ENCODE results near the gene AQP6. TPM values are rescaled to one million over a fixed set of nuclear protein-coding genes. Genes with fewer than 3 reads are reported as not detected.

AQP6 gene
- total RNA-seq, 2 experiments from 2014 or later = not detected

- no peaks in the 10 kb centered on the region for H3K9me3 ChIP-seq (ENCODE audit: low read length)
- POLR2A ChIA-PET = interaction anchor here (0.7 kb wide), 1 partner anchor 39 kb away, joined by 5 read pairs; no protein-coding TSS in a partner anchor
- no peaks in the 10 kb centered on the region for H3K36me3 ChIP-seq (ENCODE audit: insufficient read depth, low read length)
- no TSS peak for BruUV-seq (replicated peaks)
- H3K27ac ChIP-seq (ENCODE audit: low read depth, low read length, poor library complexity, severe bottlenecking) = no peak overlapping the region
- no peaks in the 10 kb centered on the region for H3K79me2 ChIP-seq (ENCODE audit: insufficient read depth, low read depth, low read length)
- H3K9me2 ChIP-seq (ENCODE audit: insufficient read depth, low read length) = no peaks in the 10 kb centered on the region
- peak overlapping the region; percentile 99; the same call in 1 of the 2 replicates for H2AFZ ChIP-seq (ENCODE audit: low read length)
- H4K20me1 ChIP-seq (ENCODE audit: insufficient read depth, low read length) = no peaks in the 10 kb centered on the region
- DNase-seq (ENCODE audit: low spot score) = no peak
- CTCF ChIA-PET (ENCODE audit: unreplicated experiment) = interaction anchor here (0.7 to 2.2 kb wide), 6 partner anchors 25 to 797 kb away, joined by 3 to 20 read pairs (median 4); no protein-coding TSS in a partner anchor
- TF ChIP-seq CTCF (conservative IDR thresholded peaks at IDR 0.05; ENCODE audit: low read length) (no peak), EZH2phosphoT487 (IDR thresholded peaks at IDR 0.05; ENCODE audit: borderline replicate concordance, low read depth, low read length) (no peak)
- peak overlapping the region; percentile 94 for H3K4me2 ChIP-seq (ENCODE audit: low read length)
- H3K4me3 ChIP-seq (ENCODE audit: low read depth, low read length, poor library complexity, severe bottlenecking) = peak overlapping the region; percentile 61
- H3K4me1 ChIP-seq (ENCODE audit: insufficient read depth, low read length, poor library complexity, severe bottlenecking) = peaks cover 9% of the 10 kb centered on the region
- intact Hi-C loops (cut with micrococcal nuclease; ENCODE audit: unreplicated experiment) = loop anchor here (1.0 to 5.0 kb wide), 5 partner anchors 69 to 199 kb away; partner anchors contain the start of gene CERS5
These were observed 4.9 kb upstream of the AQP6 start for GRCh38 chr12:49967777-49968250.

GRCh38 chr12:49968471-49968870 lies 4.3 kb upstream of the AQP6 start:
- H3K4me1 ChIP-seq (ENCODE audit: insufficient read depth, low read length, poor library complexity, severe bottlenecking) = peaks cover 9% of the 10 kb centered on the region
- no TSS peak for BruUV-seq (replicated peaks)
- H4K20me1 ChIP-seq (ENCODE audit: insufficient read depth, low read length) = no peaks in the 10 kb centered on the region
- no peaks in the 10 kb centered on the region for H3K9me3 ChIP-seq (ENCODE audit: low read length)
- H3K27ac ChIP-seq (ENCODE audit: low read depth, low read length, poor library complexity, severe bottlenecking) = no peak overlapping the region
- no peaks in the 10 kb centered on the region for H3K36me3 ChIP-seq (ENCODE audit: insufficient read depth, low read length)
- H3K9me2 ChIP-seq (ENCODE audit: insufficient read depth, low read length) = no peaks in the 10 kb centered on the region
- POLR2A ChIA-PET = interaction anchor here (0.6 to 0.7 kb wide), 2 partner anchors 38 to 56 kb away, joined by 3 to 5 read pairs; no protein-coding TSS in a partner anchor
- CTCF ChIA-PET (ENCODE audit: unreplicated experiment) = interaction anchor here (0.6 to 2.0 kb wide), 5 partner anchors 11 to 796 kb away, joined by 4 to 12 read pairs (median 4); no protein-coding TSS in a partner anchor
- intact Hi-C loops (cut with micrococcal nuclease; ENCODE audit: unreplicated experiment) = loop anchor here (5.0 kb wide), 2 partner anchors 69 to 199 kb away; partner anchors contain the start of gene CERS5
- no peak overlapping the region for H3K4me2 ChIP-seq (ENCODE audit: low read length)
- H3K4me3 ChIP-seq (ENCODE audit: low read depth, low read length, poor library complexity, severe bottlenecking) = no peak overlapping the region
- TF ChIP-seq CTCF (conservative IDR thresholded peaks at IDR 0.05; ENCODE audit: low read length) (no peak), EZH2phosphoT487 (IDR thresholded peaks at IDR 0.05; ENCODE audit: borderline replicate concordance, low read depth, low read length) (no peak)
- no peak for DNase-seq (ENCODE audit: low spot score)
- no peaks in the 10 kb centered on the region for H3K79me2 ChIP-seq (ENCODE audit: insufficient read depth, low read depth, low read length)
- no peak overlapping the region for H2AFZ ChIP-seq (ENCODE audit: low read length)

DNA sequence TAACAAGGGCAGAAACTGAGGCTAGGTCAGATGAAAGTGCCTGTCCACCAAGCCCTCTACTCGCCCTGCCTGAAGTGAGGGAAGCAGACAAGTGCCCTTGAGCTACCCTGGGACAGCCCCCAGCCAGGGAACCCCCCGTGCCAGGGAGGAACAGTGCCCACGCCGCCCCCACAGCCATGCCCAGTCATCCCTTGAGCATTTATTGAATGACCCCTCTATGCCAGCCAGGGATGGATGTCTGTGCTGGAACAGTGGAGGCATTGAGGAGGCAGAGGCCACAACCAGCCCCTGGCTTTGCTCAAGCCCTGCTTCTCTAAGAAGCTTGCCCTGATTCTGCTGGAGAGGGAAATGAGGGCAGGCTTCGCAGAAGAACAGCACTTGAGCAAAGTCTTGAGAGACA lies 3.7 kb upstream of the AQP6 start:
- no peak overlapping the region for H3K27ac ChIP-seq (ENCODE audit: low read depth, low read length, poor library complexity, severe bottlenecking)
- intact Hi-C loops (cut with micrococcal nuclease; ENCODE audit: unreplicated experiment) = loop anchor here (5.0 kb wide), 2 partner anchors 68 to 198 kb away; partner anchors contain the start of gene CERS5
- no peaks in the 10 kb centered on the region for H3K9me3 ChIP-seq (ENCODE audit: low read length)
- ChIA-PET POLR2A (interaction anchor here (0.5 to 0.8 kb wide), 3 partner anchors 42 to 81 kb away, joined by 3 to 4 read pairs (median 3); no protein-coding TSS in a partner anchor), CTCF (ENCODE audit: unreplicated experiment) (no interaction called here)
- H3K4me3 ChIP-seq (ENCODE audit: low read depth, low read length, poor library complexity, severe bottlenecking) = no peak overlapping the region
- no peak overlapping the region for H2AFZ ChIP-seq (ENCODE audit: low read length)
- no TSS peak for BruUV-seq (replicated peaks)
- TF ChIP-seq CTCF (conservative IDR thresholded peaks at IDR 0.05; ENCODE audit: low read length) = no peak
- no peak for TF ChIP-seq EZH2phosphoT487 (IDR thresholded peaks at IDR 0.05; ENCODE audit: borderline replicate concordance, low read depth, low read length)
- no peak overlapping the region for H3K4me2 ChIP-seq (ENCODE audit: low read length)
- DNase-seq (ENCODE audit: low spot score) = no peak
- no peaks in the 10 kb centered on the region for H3K79me2 ChIP-seq (ENCODE audit: insufficient read depth, low read depth, low read length)
- H3K9me2 ChIP-seq (ENCODE audit: insufficient read depth, low read length) = no peaks in the 10 kb centered on the region
- H3K4me1 ChIP-seq (ENCODE audit: insufficient read depth, low read length, poor library complexity, severe bottlenecking) = peaks cover 9% of the 10 kb centered on the region
- no peaks in the 10 kb centered on the region for H4K20me1 ChIP-seq (ENCODE audit: insufficient read depth, low read length)
- no peaks in the 10 kb centered on the region for H3K36me3 ChIP-seq (ENCODE audit: insufficient read depth, low read length)

All from OCI-LY7 (cell line).